Measurements from ENCODE around the gene GPR55. TPM values are rescaled to one million over a fixed set of nuclear protein-coding genes. Genes with fewer than 3 reads are reported as not detected.

The GPR55 gene
- total RNA-seq, 1 experiment from 2014 or later, result not detected

GRCh38 chr2:230947235-230947576, 22.2 kb upstream of the GPR55 start:
- TF ChIP-seq EZH2 (IDR thresholded peaks at IDR 0.05; ENCODE audit: low read depth) (no peak), CTCF (conservative IDR thresholded peaks at IDR 0.05) (no peak)
- Histone ChIP-seq H3K4me1 (replicated peaks; ENCODE audit: insufficient read depth) (no peaks in the 10 kb centered on the region), H4K20me1 (ENCODE audit: insufficient read depth) (no peaks in the 10 kb centered on the region), H3K4me2 (no peak overlapping the region), H3K4me3 (no peak overlapping the region), H3F3A (ENCODE audit: insufficient read depth, low read depth) (no peaks in the 10 kb centered on the region), H2AFZ (no peak overlapping the region), H3K27me3 (ENCODE audit: insufficient read depth, low read depth) (0 out of 2 replicates have a peak, but pooled peaks cover 9% of the 10 kb centered on the region), H3K9me2 (ENCODE audit: insufficient read depth) (no peaks in the 10 kb centered on the region), H3K36me3 (ENCODE audit: low read depth) (no peaks in the 10 kb centered on the region), H3K9me3 (ENCODE audit: insufficient read depth, low read depth) (no peaks in the 10 kb centered on the region), H3K79me2 (ENCODE audit: low read depth) (no peaks in the 10 kb centered on the region), H3K27ac (no peak overlapping the region)
- POLR2A ChIA-PET (ENCODE audit: unreplicated experiment), result no interaction called here
- BruUV-seq (replicated peaks), result no TSS peak
- intact Hi-C loops (cut with micrococcal nuclease; ENCODE audit: unreplicated experiment), result no loop called here
- no peak for DNase-seq
- CTCF ChIA-PET, result no interaction called here

- Histone ChIP-seq H3K9me2 (ENCODE audit: insufficient read depth) (no peaks in the 10 kb centered on the region), H4K20me1 (ENCODE audit: insufficient read depth) (no peaks in the 10 kb centered on the region), H3F3A (ENCODE audit: insufficient read depth, low read depth) (no peaks in the 10 kb centered on the region), H3K4me3 (no peak overlapping the region), H3K79me2 (ENCODE audit: low read depth) (no peaks in the 10 kb centered on the region), H3K4me1 (replicated peaks; ENCODE audit: insufficient read depth) (no peaks in the 10 kb centered on the region), H2AFZ (no peak overlapping the region), H3K27ac (no peak overlapping the region), H3K4me2 (no peak overlapping the region), H3K36me3 (ENCODE audit: low read depth) (no peaks in the 10 kb centered on the region), H3K27me3 (ENCODE audit: insufficient read depth, low read depth) (peaks cover 9% of the 10 kb centered on the region; the same call in 1 of the 2 replicates), H3K9me3 (ENCODE audit: insufficient read depth, low read depth) (no peaks in the 10 kb centered on the region)
- no TSS peak for BruUV-seq (replicated peaks)
- DNase-seq, result no peak
- TF ChIP-seq CTCF (conservative IDR thresholded peaks at IDR 0.05) (no peak), EZH2 (IDR thresholded peaks at IDR 0.05; ENCODE audit: low read depth) (no peak)
- intact Hi-C loops (cut with micrococcal nuclease; ENCODE audit: unreplicated experiment), result no loop called here
- CTCF ChIA-PET, result no interaction called here
- POLR2A ChIA-PET (ENCODE audit: unreplicated experiment), result no interaction called here
Measured at GRCh38 chr2:230946429-230947234, 21.6 kb upstream of the GPR55 start.

GRCh38 chr2:230944757-230945372, 19.8 kb upstream of the GPR55 start:
- no peak overlapping the region for H3K4me2 ChIP-seq
- CTCF ChIA-PET, result no interaction called here
- H3K9me3 ChIP-seq (ENCODE audit: insufficient read depth, low read depth), result no peaks in the 10 kb centered on the region
- peaks cover 13% of the 10 kb centered on the region; the same call in 1 of the 2 replicates for H3K27me3 ChIP-seq (ENCODE audit: insufficient read depth, low read depth)
- no peak overlapping the region for H3K27ac ChIP-seq
- intact Hi-C loops (cut with micrococcal nuclease; ENCODE audit: unreplicated experiment), result no loop called here
- TF ChIP-seq EZH2 (IDR thresholded peaks at IDR 0.05; ENCODE audit: low read depth) (no peak), CTCF (conservative IDR thresholded peaks at IDR 0.05) (no peak)
- no peaks in the 10 kb centered on the region for H3K4me1 ChIP-seq (replicated peaks; ENCODE audit: insufficient read depth)
- BruUV-seq (replicated peaks), result no TSS peak
- H2AFZ ChIP-seq, result no peak overlapping the region
- no peaks in the 10 kb centered on the region for H3F3A ChIP-seq (ENCODE audit: insufficient read depth, low read depth)
- no peak for DNase-seq
- H3K9me2 ChIP-seq (ENCODE audit: insufficient read depth), result no peaks in the 10 kb centered on the region
- H3K36me3 ChIP-seq (ENCODE audit: low read depth), result no peaks in the 10 kb centered on the region
- no peaks in the 10 kb centered on the region for H3K79me2 ChIP-seq (ENCODE audit: low read depth)
- H3K4me3 ChIP-seq, result no peak overlapping the region
- POLR2A ChIA-PET (ENCODE audit: unreplicated experiment), result no interaction called here
- H4K20me1 ChIP-seq (ENCODE audit: insufficient read depth), result no peaks in the 10 kb centered on the region

Data from PC-9 (cell line).